ENCODE results near the gene RAB43.
"Not testable (repeated sequence)": the region's sequence is repeated elsewhere in the genome, so short reads cannot be mapped to it uniquely, and the experiment has no call there.

Gene RAB43

GRCh38 chr3:129121016-129121791, 400 bp downstream of the RAB43 start:
- peak in 1 of 2 donors; percentile 30 for DNase-seq

- DNase-seq = peak; percentile 80 to 85
Observed at GRCh38 chr3:129120254-129121004, 1.2 kb downstream of the RAB43 start.

- DNase-seq = no peak
Observed at GRCh38 chr3:129119365-129120100, 2.1 kb downstream of the RAB43 start.

GRCh38 chr3:129118745-129119144, 2.9 kb downstream of the RAB43 start:
- no peak for DNase-seq

GRCh38 chr3:129117134-129117533, 4.5 kb downstream of the RAB43 start:
- DNase-seq = no peak

GRCh38 chr3:129116482-129116946, 5.1 kb downstream of the RAB43 start:
- DNase-seq = no peak

GRCh38 chr3:129114455-129114854, 7.1 kb downstream of the RAB43 start:
- DNase-seq = no peak

- DNase-seq = no peak
Observed at GRCh38 chr3:129112308-129113052, 9.1 kb downstream of the RAB43 start.

GRCh38 chr3:129111076-129111780, 10.4 kb downstream of the RAB43 start:
- DNase-seq = not testable (repeated sequence)

GRCh38 chr3:129107793-129108192, 13.8 kb downstream of the RAB43 start:
- no peak for DNase-seq

GRCh38 chr3:129106866-129107565, 14.6 kb downstream of the RAB43 start:
- DNase-seq = no peak

GRCh38 chr3:129106320-129106719, 15.3 kb downstream of the RAB43 start:
- no peak for DNase-seq

- no peak for DNase-seq
Observed at GRCh38 chr3:129105862-129106261, 15.7 kb downstream of the RAB43 start.

- DNase-seq = no peak
Observed at GRCh38 chr3:129104498-129105079, 17.0 kb downstream of the RAB43 start.

- no peak for DNase-seq
Observed at GRCh38 chr3:129104051-129104450, 17.6 kb downstream of the RAB43 start.

GRCh38 chr3:129103296-129103695, 18.3 kb downstream of the RAB43 start:
- DNase-seq = no peak

GRCh38 chr3:129101370-129102138, 20.1 kb downstream of the RAB43 start:
- no peak for DNase-seq

GRCh38 chr3:129100274-129100673, 21.3 kb downstream of the RAB43 start:
- DNase-seq = no peak

GRCh38 chr3:129095285-129095684, 26.3 kb downstream of the RAB43 start:
- DNase-seq = no peak

GRCh38 chr3:129088312-129088711, 33.3 kb downstream of the RAB43 start:
- not testable (repeated sequence) for DNase-seq
